Measurements from ENCODE around the gene TNK2. TPM values are rescaled to one million over a fixed set of nuclear protein-coding genes. Genes with fewer than 3 reads are reported as not detected.
"Not testable (repeated sequence)": the region's sequence is repeated elsewhere in the genome, so short reads cannot be mapped to it uniquely, and the experiment has no call there.

TNK2 gene
- total RNA-seq, 1 donor from 2014 or later = 46.2 TPM

- H3K27me3 Mint-ChIP-seq (ENCODE audit: unreplicated experiment) = peaks cover 2% of the 10 kb centered on the region
- H3K36me3 Mint-ChIP-seq (ENCODE audit: unreplicated experiment) = no peaks in the 10 kb centered on the region
- peaks cover 2% of the 10 kb centered on the region for H3K9me3 Mint-ChIP-seq (ENCODE audit: unreplicated experiment)
- H3K27ac Mint-ChIP-seq (ENCODE audit: unreplicated experiment) = no peak overlapping the region
- DNase-seq = no peak
- H3K4me3 Mint-ChIP-seq (ENCODE audit: unreplicated experiment) = no peak overlapping the region
- TF ChIP-seq CTCF (IDR thresholded peaks at IDR 0.05; ENCODE audit: partially characterized antibody, unreplicated experiment) = no peak
- no peaks in the 10 kb centered on the region for H3K4me1 Mint-ChIP-seq (ENCODE audit: low read depth, unreplicated experiment)
Measured at GRCh38 chr3:195825191-195825588, 83.2 kb downstream of the TNK2 start.

GRCh38 chr3:195824425-195825190 is 83.7 kb downstream of the TNK2 start:
- not testable (repeated sequence) for H3K9me3 Mint-ChIP-seq (ENCODE audit: unreplicated experiment); H3K4me3 Mint-ChIP-seq (ENCODE audit: unreplicated experiment); H3K27me3 Mint-ChIP-seq (ENCODE audit: unreplicated experiment); DNase-seq; H3K36me3 Mint-ChIP-seq (ENCODE audit: unreplicated experiment); H3K27ac Mint-ChIP-seq (ENCODE audit: unreplicated experiment); H3K4me1 Mint-ChIP-seq (ENCODE audit: low read depth, unreplicated experiment)

- Mint-ChIP-seq H3K27me3 (ENCODE audit: unreplicated experiment) (peaks cover 1% of the 10 kb centered on the region), H3K9me3 (ENCODE audit: unreplicated experiment) (peaks cover 2% of the 10 kb centered on the region), H3K36me3 (ENCODE audit: unreplicated experiment) (no peaks in the 10 kb centered on the region), H3K4me1 (ENCODE audit: low read depth, unreplicated experiment) (peaks cover 1% of the 10 kb centered on the region), H3K4me3 (ENCODE audit: unreplicated experiment) (no peak overlapping the region), H3K27ac (ENCODE audit: unreplicated experiment) (no peak overlapping the region)
- TF ChIP-seq CTCF (IDR thresholded peaks at IDR 0.05; ENCODE audit: partially characterized antibody, unreplicated experiment) = no peak
- no peak for DNase-seq
Measured at GRCh38 chr3:195823999-195824398, 84.4 kb downstream of the TNK2 start.

GRCh38 chr3:195823280-195823679 is 85.1 kb downstream of the TNK2 start:
- Mint-ChIP-seq H3K9me3 (ENCODE audit: unreplicated experiment) (peaks cover 2% of the 10 kb centered on the region), H3K4me3 (ENCODE audit: unreplicated experiment) (no peak overlapping the region), H3K27me3 (ENCODE audit: unreplicated experiment) (peaks cover 1% of the 10 kb centered on the region), H3K36me3 (ENCODE audit: unreplicated experiment) (no peaks in the 10 kb centered on the region), H3K4me1 (ENCODE audit: low read depth, unreplicated experiment) (peaks cover 1% of the 10 kb centered on the region), H3K27ac (ENCODE audit: unreplicated experiment) (no peak overlapping the region)
- TF ChIP-seq CTCF (IDR thresholded peaks at IDR 0.05; ENCODE audit: partially characterized antibody, unreplicated experiment) = no peak
- DNase-seq = no peak

- Mint-ChIP-seq H3K4me3 (ENCODE audit: unreplicated experiment) (no peak overlapping the region), H3K27me3 (ENCODE audit: unreplicated experiment) (peaks cover 1% of the 10 kb centered on the region), H3K27ac (ENCODE audit: unreplicated experiment) (no peak overlapping the region), H3K36me3 (ENCODE audit: unreplicated experiment) (no peaks in the 10 kb centered on the region), H3K4me1 (ENCODE audit: low read depth, unreplicated experiment) (peaks cover 1% of the 10 kb centered on the region), H3K9me3 (ENCODE audit: unreplicated experiment) (peaks cover 2% of the 10 kb centered on the region)
- no peak for DNase-seq
- no peak for TF ChIP-seq CTCF (IDR thresholded peaks at IDR 0.05; ENCODE audit: partially characterized antibody, unreplicated experiment)
Measured at GRCh38 chr3:195822131-195822696, 86.1 kb downstream of the TNK2 start.
